ENCODE measurements around the gene SPTLC2.

SPTLC2 gene

GRCh38 chr14:77589099-77589498 lies 27.3 kb downstream of the SPTLC2 start:
- TF ChIP-seq NFIC (IDR thresholded peaks at IDR 0.05): no peak
- TF ChIP-seq REST (IDR thresholded peaks at IDR 0.05; ENCODE audit: low read depth): no peak
- TF ChIP-seq CREB1 (IDR thresholded peaks at IDR 0.05; ENCODE audit: low read depth): no peak
- no peak for TF ChIP-seq TAF1 (IDR thresholded peaks at IDR 0.05; ENCODE audit: low read depth)
- TF ChIP-seq YY1 (IDR thresholded peaks at IDR 0.05; ENCODE audit: low read depth): no peak
- no peak for TF ChIP-seq FOXM1 (IDR thresholded peaks at IDR 0.05; ENCODE audit: borderline replicate concordance, low read depth)
- TF ChIP-seq MAX (IDR thresholded peaks at IDR 0.05): no peak
- TF ChIP-seq TEAD4 (IDR thresholded peaks at IDR 0.05): no peak
- TF ChIP-seq RAD21 (IDR thresholded peaks at IDR 0.05; ENCODE audit: low read depth): no peak
- no peak for TF ChIP-seq ZBTB7A (IDR thresholded peaks at IDR 0.05; ENCODE audit: low read depth)
- TF ChIP-seq TCF12 (IDR thresholded peaks at IDR 0.05; ENCODE audit: low read depth): no peak
- no peak for TF ChIP-seq EGR1 (IDR thresholded peaks at IDR 0.05)
- no peak for TF ChIP-seq CEBPB (IDR thresholded peaks at IDR 0.05)
- TF ChIP-seq USF1 (IDR thresholded peaks at IDR 0.05): no peak
- TF ChIP-seq EP300 (IDR thresholded peaks at IDR 0.05; ENCODE audit: borderline replicate concordance): no peak

- TF ChIP-seq TAF1 (IDR thresholded peaks at IDR 0.05; ENCODE audit: low read depth) (no peak), ZBTB7A (IDR thresholded peaks at IDR 0.05; ENCODE audit: low read depth) (no peak), RAD21 (IDR thresholded peaks at IDR 0.05; ENCODE audit: low read depth) (no peak), MAX (IDR thresholded peaks at IDR 0.05) (no peak), EP300 (IDR thresholded peaks at IDR 0.05; ENCODE audit: borderline replicate concordance) (no peak)
These were observed 31.1 kb downstream of the SPTLC2 start for GRCh38 chr14:77585385-77585784.

GRCh38 chr14:77584809-77585208 lies 31.6 kb downstream of the SPTLC2 start:
- TF ChIP-seq USF1 (IDR thresholded peaks at IDR 0.05) (no peak), RAD21 (IDR thresholded peaks at IDR 0.05; ENCODE audit: low read depth) (no peak), TAF1 (IDR thresholded peaks at IDR 0.05; ENCODE audit: low read depth) (no peak), CREB1 (IDR thresholded peaks at IDR 0.05; ENCODE audit: low read depth) (no peak), ZBTB7A (IDR thresholded peaks at IDR 0.05; ENCODE audit: low read depth) (no peak), NFIC (IDR thresholded peaks at IDR 0.05) (no peak), YY1 (IDR thresholded peaks at IDR 0.05; ENCODE audit: low read depth) (no peak), MAX (IDR thresholded peaks at IDR 0.05) (no peak), EP300 (IDR thresholded peaks at IDR 0.05; ENCODE audit: borderline replicate concordance) (no peak), TCF12 (IDR thresholded peaks at IDR 0.05; ENCODE audit: low read depth) (no peak), CEBPB (IDR thresholded peaks at IDR 0.05) (no peak), REST (IDR thresholded peaks at IDR 0.05; ENCODE audit: low read depth) (no peak), FOXM1 (IDR thresholded peaks at IDR 0.05; ENCODE audit: borderline replicate concordance, low read depth) (no peak), EGR1 (IDR thresholded peaks at IDR 0.05) (no peak), TEAD4 (IDR thresholded peaks at IDR 0.05) (no peak)

- TF ChIP-seq CEBPB (IDR thresholded peaks at IDR 0.05) (no peak), MAX (IDR thresholded peaks at IDR 0.05) (no peak), EGR1 (IDR thresholded peaks at IDR 0.05) (no peak), REST (IDR thresholded peaks at IDR 0.05; ENCODE audit: low read depth) (no peak)
These were observed 32.8 kb downstream of the SPTLC2 start for GRCh38 chr14:77583657-77584056.
